HCEC 1CT (cell line): ENCODE results near the gene DNALI1.
"Not testable (repeated sequence)": the region's sequence is repeated elsewhere in the genome, so short reads cannot be mapped to it uniquely, and the experiment has no call there.

Source experiments
- DNase-seq: peaks from one replicate; pipeline ENCODE4 v3.0.0-alpha.2; 2017

Gene DNALI1

DNA sequence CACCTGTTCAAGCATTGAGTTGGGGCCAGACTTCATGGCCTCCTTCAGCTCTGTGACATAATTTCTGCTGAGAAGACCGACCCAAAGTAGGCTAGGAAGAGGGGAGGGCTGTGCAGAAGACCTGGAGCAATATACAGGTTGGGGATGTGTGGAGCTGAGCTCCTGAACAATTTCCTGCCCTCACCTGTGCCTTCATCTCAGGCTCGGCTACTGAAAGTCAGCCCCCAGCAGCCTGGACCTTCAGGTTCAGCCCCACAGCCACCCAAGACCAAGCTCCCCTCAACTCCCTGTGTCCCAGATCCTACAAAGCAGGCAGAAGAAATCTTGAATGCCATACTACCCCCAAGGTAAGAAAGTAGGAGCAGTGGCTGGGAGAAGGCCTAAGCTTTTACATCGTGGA is 662 bp downstream of the DNALI1 start:
- no peak for DNase-seq

DNA sequence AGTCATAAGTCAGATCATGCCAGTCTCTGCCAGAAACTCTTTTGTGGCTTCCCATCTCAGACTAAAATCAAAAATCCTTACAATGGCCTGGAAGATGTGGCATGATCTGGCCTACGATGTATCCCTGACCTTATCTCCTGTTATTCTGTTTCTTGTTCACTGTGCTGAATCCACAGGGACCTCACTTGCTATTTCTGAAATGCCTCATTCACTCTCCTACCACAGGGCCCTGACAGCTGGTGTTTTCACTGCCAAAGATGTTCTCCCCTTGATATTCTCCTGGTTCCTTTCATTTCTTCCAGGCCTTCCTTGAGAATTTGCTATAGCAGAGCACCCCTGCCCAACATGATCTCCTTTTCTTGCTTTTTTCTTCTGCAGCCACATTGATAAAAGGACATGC is 1.7 kb downstream of the DNALI1 start:
- no peak for DNase-seq

- no peak for DNase-seq
Measured at GRCh38 chr1:37559080-37559479, 2.3 kb downstream of the DNALI1 start.

GRCh38 chr1:37559957-37560379 is 3.2 kb downstream of the DNALI1 start:
- not testable (repeated sequence) for DNase-seq

DNA sequence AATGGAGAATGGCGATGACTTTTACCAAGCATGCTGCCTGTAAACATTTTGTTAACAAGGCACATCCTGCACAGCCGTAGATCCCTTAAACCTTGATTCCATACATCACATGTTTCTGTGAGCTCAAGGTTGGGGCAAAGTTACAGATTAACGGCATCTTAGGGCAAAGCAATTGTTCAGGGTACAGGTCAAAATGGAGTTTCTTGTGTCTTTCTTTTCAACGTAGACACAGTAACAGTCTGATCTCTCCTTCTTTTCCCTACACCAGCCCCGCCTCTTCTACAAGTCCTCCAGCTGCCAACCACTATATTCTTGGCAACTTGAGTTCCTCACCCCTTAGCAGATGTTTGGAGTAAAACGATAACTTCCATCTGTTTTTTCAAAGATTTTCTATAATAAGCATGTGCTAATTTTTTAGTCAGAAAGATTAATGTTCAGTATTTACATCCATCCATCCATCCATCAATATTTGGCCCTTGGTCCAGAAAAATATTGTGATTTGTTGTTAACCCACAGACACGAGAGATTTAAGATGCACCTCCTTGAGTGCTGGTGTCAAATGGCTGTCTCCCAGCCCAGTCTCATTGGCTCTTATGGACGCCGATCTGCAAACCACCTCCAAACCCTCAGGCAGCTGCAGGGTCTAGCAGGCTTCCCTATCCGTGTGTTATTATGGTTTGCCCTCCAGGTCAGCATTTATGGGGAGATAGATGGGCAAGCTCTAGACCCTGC is 3.8 kb downstream of the DNALI1 start:
- no peak for DNase-seq

DNA sequence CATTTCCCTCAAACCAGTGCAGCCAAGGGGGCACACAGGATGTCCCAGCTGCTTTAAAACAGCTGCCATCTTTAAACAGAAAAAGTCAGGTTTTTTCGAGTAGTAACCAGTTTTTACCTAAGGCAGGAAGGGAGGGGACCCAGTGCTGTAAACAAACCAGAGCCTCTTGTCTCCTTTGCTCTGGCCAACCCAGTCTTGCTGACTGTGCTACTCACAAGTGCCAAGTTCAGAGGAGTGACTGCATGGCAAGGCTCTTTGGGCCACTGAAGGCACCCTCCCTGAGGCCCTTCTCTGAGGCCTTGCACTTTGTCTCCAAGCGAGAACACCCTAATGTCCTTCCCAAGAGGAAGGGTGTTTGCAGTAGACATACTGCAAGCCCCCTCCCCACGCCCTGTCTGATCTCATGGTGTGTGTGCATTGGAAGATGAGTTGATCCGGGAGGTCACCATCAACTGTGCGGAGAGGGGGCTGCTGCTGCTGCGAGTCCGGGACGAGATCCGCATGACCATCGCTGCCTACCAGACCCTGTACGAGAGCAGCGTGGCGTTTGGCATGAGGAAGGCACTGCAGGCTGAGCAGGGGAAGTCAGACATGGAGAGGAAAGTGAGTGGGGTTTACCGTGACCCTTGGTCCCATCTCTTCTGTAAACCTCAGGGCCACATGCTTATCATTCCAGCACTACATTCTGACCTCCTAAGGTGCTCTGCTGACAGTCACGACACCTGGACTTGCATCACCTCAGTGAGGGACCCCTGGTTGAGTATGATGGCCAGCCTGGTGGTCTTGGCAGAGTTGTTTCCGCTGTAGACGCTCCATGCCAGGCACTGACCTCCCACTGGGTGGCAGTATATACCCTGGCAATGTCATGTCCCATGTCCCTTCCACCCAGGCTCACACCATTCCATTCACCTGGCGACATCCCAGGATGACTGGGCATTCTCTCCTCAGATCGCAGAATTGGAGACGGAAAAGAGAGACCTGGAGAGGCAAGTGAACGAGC is 4.7 kb downstream of the DNALI1 start:
- peak; percentile 19 for DNase-seq

DNA sequence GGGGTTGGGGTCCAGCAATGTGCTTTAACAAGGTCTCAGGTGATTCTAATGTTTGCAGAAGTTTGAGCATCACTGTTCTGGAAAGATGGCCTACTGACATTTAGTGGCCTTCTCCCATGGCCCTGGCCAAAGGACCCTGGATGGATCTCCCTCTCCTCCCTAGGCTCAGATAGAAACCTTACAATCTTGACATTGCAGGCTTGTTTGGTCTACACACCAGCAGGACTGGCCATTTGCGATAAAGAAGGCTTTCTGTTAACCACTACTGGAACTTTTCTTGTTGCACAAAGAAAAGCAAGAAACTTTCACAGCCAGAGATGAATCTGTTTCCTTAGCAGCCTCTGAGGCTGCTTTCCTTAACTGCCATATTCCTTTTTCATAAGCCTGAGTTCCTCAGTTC is 6.2 kb downstream of the DNALI1 start:
- DNase-seq = no peak

- no peak for DNase-seq
Measured at GRCh38 chr1:37564892-37565291, 8.2 kb downstream of the DNALI1 start.

DNA sequence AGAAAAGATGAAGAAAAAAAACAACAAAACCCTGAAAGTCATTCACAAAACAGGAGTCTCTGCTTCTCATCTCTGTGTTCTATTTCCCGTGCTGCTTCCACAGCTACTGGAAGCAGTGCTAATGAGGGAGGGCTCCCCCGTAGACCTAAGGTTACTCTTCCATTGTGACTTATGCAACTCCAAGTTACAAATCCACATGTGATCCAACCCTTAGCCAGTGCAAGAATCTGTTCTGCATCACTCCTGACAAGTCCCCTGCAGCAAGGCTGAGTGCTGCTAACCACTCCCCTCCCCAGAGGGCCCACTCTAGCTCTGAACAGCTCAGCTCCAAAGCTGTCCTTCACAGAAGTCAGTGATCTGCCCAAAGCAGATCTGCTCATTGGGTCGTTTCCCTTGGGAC is 10.3 kb downstream of the DNALI1 start:
- DNase-seq = no peak

- no peak for DNase-seq
Measured at GRCh38 chr1:37570528-37571334, 14.0 kb downstream of the DNALI1 start.

- peak; percentile 89 for DNase-seq
Measured at GRCh38 chr1:37574834-37575480, 18.2 kb downstream of the DNALI1 start.

DNA sequence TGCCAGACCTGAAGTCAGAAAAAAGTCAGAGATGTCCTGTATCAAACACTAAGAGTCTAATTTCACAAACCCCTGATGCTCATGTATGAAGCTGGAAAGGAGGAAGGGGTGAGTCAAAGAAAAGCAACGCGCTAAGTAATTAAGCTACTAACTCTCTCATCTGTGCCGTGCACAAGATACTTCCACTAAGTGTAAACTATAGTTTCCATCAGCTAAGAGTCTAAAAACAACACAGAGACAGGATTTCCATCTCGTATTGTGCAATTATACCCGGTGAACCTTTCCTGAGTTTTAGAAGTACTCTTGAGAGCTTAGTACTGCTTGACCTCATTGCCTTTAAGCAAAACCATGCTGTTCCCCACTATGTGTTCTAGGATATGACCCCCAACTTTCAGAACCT is 19.0 kb downstream of the DNALI1 start:
- DNase-seq = peak; percentile 70

- DNase-seq = not testable (repeated sequence)
Measured at GRCh38 chr1:37584544-37584943, 27.8 kb downstream of the DNALI1 start.

- no peak for DNase-seq
Measured at GRCh38 chr1:37588939-37589338, 32.2 kb downstream of the DNALI1 start.

GRCh38 chr1:37593726-37594125 is 37.0 kb downstream of the DNALI1 start:
- DNase-seq = no peak

DNA sequence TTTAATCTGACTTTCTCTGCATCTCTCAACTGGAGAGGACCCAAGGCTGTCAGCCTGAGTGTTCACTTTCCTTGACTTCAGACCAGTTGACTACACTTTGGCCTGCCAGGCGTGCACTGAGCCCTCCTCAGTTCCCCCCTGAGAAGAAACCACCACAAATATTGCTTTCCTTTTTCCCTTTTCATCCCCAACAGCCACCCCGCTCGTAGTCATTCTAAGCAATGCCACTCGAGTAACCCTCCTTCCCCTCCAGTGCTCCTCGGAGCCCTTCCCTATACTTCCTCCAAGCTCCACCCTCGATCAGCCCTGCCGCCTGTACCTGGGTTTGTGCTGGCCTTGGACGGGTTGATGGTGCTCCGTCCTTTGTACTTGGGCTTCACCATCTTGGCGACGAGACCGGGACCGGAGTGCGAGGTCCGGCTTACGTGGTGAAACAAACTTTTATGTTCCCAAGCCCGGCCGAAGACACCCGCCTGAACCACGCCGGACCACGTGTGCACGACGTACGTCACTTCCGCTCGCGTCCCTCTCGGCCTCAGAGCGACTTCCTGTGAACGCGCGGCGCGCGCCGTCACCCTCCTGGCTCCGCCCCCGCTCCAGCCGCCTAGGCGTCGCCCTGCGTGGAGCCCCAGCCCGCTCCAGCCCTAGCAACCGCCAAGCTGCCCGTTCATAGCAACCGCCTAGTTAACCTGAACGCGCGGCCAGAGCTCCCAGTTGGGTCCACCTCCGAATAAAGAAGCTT is 38.9 kb downstream of the DNALI1 start, which contains the start of gene GNL2:
Gene GNL2 (minus strand): TSS at position 498 of the 742 bp plus-strand sequence. CDS start 115 bp downstream, at position 383.
- DNase-seq = peak; percentile 94

DNA sequence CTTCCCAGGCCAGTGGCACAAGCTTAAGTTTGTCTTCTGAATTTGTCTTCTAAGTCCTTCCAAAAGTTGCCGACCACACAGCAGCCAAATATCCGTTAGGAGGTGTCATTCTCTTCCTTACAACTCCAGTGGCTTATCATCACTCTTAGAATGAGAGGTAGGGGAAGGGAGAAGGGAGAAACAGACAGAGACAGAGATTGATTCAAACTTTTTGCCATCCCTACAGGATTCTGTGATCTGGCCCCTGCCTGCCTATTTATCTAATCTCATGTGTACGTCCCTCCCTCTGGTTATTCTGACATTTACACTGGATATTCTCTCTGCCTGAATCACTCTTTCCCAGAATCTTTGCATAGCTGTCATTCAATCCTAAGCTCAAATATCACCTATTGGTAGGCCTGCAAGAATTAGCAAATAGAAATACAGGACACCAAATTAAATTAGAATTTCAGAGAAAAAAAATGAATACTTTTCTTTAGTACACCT is 39.5 kb downstream of the DNALI1 start:
- DNase-seq = no peak

DNA sequence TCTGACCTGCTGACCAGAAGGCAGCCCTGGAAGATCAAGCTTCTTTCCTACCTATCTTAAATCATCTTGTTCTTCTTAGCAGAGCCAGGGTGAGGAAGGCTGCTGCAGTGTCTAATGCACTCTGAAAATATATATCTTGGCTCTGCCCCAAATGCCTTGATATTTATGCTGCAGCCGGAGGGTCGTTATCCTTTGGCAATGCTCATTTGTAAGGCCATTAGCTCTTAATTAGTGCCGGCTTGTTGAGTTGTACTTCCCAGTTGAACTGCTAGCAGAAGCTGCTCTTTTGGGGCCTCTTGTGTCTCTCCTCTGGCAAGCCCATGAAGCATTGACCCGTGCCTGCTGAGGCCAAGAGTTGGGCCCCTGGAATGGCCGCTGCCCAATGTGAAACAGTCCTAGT is 43.2 kb downstream of the DNALI1 start:
- DNase-seq = no peak

DNA sequence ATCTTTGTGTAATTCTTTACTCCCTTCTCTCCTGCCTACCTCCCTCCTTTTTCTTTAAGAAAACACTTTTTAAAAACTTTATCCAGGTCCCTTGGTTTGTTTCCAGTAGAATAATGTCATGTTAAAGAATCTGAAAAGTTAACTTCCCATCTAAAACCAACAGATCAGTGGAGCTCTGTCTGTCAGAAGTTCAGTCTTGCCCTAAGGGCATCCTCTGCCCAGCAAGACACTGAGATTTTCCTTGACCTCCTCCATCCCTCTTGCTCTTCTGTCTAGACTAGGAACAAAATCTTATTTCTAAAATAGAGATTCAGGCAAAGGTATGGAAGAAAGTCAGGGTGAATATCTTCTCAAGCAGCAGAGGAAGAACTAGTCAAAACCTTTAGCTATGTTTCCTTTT is 44.7 kb downstream of the DNALI1 start:
- no peak for DNase-seq

DNA sequence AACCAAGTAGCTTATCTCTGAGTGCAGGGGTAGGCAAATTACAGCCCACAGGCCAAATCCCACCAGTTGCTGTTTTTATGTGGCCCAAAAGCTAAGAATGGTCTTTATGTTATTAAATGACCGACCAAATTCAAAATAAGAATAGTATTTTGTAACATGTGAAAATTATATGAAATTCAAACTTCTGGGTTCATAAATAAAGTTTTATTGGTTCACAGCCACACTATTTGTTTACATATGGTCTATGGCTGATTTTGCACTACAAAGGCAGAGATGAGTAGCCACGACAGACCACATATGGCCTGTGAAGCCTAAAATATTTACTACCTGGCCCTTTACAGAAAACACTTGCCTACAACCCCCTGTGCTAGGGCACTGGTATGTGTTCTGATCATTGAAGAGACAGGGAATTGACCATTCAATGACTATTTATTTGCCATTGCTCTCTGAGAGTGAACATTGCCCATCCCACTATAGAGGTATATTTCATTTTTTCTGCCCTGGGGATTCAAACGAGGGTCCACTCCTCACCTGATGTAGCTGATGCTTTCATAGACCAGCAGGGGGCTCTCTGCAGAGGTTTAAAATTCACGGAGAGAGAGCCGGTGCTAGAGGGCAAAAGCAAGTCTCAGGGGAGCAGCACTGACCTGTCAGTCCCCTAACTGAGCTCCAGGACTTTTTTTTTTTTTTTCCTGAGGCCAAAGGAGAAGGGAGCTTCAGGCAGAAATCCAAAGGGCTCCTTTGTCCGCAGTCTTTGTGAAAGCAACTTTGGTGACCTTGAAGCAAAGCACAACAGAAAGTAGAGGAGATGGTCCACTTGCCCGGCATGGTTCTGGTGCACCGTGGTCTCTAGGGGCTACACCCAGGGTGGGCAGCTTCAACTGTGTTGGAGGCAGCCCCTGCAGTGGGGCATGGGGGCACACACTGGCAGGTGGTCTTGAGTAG is 46.3 kb downstream of the DNALI1 start:
- DNase-seq = peak; percentile 30
